DMS53 (cell line): ENCODE data around the gene RASAL3.
A peak's percentile ranks its signal among the peaks of the same experiment; 100 is the strongest.

Experiments used
- DNase-seq: peaks from one replicate; lab custom pipeline; 2025; lab: John Stamatoyannopoulos, UW

RASAL3 gene

GRCh38 chr19:15448778-15449619 is 15.3 kb downstream of the RASAL3 start:
- DNase-seq = peak; percentile 44

- no peak for DNase-seq
Observed at GRCh38 chr19:15448044-15448777, 16.1 kb downstream of the RASAL3 start.

- DNase-seq = no peak
Observed at GRCh38 chr19:15447057-15447456, 17.3 kb downstream of the RASAL3 start.

GRCh38 chr19:15445807-15446376 is 18.5 kb downstream of the RASAL3 start:
- DNase-seq = no peak

GRCh38 chr19:15445227-15445605 is 19.1 kb downstream of the RASAL3 start:
- DNase-seq = no peak

DNA sequence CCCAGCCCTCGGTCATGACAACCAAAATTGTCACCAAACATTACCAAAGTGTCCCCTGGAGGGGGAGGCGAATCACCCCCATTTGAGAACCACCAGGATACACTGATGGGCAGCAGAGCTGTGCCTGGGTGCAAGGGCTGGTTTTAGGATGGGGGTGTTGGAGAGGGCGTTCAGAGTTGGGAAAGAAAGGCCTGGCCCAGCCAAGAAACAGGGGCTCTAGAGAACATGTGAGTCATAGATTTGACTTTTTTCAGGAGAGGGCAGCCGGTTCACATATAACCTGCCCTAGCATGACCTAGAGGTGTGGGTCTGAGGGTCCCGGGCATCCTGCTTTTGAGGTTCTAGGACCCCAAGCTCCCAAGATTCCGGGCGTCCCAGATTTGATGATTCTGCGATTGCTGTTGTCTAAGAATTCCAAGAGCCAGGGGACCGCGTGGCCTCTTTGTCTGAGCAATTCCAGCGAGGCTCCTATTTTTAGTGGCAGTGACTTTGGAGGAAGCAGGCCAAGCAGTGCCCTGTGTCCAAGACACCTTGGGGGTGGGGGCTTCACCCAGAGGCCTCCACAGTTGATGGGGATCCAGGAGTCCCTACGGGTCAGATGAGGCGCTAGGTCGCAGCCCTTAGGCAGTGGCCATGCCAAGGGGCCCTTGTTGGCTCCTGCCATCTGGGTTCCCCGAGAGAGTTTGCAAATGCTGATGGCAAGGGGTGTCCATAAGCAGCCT is 19.7 kb downstream of the RASAL3 start:
- DNase-seq = no peak

DNA sequence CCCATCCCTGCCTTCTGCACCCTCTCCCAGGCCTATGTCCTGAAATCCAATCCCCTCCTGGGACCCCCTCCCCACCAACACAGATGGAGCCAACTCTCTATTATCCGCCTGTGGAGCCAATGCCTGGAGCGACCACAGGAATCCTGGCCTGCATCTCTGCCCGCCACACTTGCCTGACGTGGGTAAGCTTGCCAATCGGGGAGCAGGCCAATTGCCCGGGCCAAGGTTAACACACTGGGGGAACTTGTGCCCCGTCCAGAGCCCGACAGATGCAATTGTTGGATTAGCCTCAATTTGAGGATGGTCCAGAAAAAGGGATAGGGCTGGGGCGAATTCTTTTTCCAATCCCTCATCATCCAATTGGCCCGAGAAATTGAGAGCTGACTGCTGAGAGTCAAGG is 20.5 kb downstream of the RASAL3 start:
- DNase-seq = no peak

DNA sequence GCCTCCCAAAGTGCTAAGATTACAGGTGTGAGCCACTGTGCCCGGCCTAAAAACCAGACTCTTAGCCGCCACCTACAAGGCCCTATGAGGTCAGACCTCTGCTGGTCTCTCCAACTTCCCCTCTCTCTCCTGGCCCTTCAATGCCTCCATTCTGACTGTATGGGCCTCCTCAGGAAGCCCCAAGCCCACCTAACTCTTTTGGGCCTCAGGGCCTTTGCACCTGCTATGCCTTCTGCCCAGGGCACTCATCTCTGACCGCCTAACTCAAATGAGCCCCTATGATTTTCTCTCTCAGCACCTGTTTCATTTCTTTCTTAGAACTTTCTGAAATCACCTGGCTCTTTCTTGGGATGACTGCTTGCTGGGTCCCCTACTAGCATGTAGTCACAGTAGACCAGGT is 21.0 kb downstream of the RASAL3 start:
- no peak for DNase-seq

DNA sequence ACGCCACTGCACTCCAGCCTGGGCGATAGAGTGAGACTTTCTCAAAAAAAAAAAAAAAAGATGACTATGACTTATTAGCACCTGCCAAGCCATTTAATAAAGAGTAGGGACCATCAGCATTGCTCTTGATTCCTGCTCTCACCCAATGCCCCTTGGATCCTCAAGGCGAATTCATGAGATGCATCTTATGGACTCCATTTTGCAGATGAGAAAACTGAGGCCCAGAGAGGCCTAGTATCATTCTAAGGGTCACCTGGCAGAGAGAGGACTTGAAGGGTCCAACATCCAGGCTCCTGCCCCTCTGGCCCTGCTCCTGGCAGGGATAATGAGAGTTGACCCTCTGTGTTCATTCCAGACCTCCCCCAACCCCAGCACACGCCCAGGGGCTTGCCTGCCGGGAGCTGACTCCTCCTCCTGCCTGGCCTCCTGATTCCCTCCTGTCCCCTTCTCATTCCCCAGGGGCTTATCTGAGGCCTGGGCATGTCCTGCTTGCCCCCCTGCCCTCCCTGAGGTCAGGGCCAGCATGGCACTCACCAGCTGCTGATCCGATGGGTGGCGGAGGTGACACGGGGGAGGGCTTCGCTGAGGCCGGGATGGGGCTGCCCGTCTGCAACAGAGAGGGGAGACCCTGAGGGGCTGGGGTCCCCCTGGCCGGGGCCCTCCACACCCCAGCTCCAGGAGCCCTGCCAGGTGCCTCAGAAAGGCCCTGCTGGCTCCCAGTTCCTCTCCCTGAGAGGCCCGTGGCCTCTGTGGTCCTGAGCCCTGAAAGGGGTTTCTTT is 22.0 kb downstream of the RASAL3 start:
- DNase-seq = no peak

- no peak for DNase-seq
Observed at GRCh38 chr19:15441317-15441716, 23.0 kb downstream of the RASAL3 start.

DNA sequence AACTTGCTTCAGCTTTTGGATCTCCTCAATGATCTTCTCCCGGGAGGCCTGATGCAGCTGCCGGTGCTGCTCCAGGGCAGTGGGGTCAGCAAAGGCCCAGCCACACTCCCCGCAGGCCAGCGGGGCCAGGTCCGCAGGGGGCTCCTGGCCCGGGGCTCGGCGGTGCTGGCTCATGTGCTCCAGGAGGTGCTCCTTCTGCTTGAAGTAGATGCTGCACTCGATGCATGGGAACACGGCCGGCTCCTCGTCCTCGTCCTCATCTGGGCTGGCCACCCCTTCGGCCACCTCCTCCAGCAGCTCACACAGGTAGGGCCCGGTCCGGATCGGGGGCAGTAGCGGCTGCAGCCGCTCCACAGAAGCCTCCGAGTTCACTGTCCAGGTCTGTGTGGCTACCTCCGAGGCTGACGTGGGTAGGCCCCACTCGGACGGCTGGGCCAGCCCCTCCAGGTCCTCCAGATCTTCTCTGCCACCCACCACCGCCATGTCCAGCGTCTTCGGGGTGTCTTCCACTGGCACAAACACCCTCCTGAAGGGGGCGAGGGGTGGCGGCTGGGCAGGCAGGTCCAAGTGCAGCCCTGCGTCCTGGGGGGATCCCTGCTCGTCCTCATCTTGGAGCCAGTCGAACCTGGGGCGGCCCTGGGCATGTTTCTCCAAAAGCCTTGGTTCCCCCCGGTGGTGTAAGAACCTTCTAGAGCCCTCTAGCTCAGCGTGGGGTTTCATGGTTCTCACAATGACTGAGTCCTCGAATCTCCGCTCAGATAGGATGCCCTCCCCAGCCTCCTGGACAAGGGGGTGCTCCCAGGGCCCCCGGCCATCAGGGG is 24.3 kb downstream of the RASAL3 start:
- DNase-seq = no peak

DNA sequence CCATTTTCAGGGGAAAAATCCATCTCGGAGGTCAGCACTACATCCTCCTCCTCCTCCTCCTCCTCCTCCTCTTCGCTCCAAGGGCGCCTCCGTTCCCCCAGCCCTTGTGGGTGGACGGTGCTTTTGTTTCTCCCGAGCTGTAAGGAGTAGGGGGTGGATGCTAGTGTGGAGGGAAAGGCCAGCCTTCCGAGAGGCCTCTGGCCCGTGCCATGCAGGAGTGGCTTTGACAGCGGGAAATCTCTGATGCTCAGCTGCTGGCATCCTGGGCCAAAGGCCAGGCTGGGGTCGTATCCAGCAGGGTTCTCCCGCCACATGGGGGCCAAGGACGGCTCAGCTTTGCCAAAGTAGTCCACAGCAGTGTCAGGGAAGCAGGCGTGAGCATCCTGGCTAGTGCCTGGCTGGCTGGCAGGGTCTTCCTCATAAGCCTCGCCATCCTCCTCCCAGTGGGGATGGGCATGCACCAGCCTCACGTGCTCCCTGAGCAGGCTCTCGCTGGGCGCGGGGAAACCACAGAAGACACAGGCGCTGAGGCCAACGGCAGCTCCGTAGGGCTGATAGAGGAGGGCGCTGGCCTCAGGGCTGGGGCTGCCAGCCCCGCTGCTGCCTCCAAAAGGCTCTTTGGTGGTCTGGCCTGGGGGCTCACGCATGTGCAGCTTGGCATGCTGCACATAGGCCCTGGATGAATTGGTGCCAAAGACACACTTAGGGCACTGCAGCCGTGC is 25.1 kb downstream of the RASAL3 start:
- DNase-seq = no peak

- no peak for DNase-seq
Observed at GRCh38 chr19:15438577-15438976, 25.8 kb downstream of the RASAL3 start.

GRCh38 chr19:15438124-15438496 is 26.2 kb downstream of the RASAL3 start:
- no peak for DNase-seq

DNA sequence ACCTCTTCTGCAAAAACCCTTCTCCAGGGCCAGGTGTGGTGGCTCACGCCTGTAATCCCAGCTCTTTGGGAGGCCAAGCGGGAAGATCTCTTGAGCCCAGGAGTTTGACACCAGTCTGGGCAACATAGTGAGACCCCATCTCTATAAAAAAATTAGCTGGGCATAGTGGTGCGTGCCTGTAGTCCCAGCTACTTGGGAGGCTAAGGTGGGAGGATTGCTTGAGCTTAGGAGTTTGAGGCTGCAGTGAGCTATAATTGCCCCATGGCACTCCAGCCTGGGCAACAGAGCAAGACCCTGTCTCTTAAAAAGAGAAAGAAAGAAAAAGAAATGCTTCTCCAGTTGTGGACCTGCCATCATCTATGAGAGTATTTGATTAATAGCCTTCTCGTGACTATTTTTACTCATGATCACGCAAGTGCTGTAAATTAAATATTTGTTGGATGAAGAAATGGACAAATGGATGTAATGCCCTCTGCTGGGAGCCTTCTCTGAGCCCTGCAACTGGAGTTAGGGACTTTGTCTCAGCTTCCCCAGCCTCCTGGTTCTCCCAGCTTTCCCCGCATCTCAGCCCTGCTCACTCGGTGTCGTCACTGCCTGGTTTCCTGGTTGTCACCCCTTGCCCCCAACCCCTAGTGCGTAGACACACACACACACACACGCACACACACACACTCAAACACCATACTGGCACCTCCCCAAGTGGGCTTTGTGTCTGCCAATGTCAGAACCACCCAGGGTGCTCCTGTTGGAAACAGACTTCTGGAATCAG is 26.8 kb downstream of the RASAL3 start:
- no peak for DNase-seq

DNA sequence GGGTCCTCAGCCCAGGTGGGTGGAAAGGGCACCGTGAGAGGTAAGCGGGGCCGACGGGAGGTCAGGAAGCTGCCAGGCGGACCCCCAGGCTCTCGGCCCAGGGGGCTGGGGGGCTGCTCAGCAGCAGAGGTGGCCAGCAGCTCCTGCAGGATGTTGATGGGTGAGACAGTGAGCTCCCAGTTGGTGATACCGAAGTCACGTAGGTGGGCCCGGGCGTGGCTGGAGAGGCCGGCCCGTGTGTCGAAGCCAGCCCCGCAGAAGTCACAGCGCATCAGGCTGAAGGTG is 27.6 kb downstream of the RASAL3 start:
- DNase-seq = no peak

DNA sequence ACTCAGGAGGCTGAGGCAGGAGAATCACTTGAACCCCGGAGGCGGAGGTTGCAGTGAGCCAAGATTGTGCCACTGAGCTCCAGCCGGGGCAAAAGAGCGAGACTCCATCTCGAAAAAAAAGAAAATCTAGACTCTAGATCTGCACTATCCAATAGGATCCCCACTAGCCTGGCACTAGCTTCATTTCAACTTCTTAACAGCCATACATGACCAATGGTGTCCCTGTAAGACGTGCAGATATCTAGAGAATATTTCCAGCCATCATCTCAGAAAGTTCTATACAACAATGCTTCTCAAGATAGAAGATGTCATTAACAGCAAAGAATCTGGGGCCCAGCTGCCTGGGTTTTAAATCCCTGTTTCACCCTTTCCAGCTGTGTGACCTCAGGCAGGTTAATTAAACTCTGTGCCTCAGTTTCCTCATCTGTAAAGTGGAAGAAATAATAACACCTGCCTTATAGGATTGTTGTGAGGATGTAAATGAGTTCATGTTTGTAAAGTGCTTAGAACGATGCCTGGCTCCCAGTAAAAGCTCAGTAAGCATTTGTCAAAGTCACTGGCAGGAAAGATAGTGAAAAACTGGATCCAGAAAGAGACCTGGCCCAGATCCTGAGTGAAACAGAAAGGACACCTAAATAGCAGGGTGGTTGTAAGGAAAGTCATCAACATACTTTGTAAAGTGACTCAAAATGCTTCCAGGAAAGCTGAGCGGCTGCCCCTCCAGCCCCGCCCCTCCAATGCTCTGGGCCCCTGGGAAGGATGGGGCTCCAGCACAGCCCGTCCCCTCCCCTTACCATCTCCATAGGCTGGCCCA is 28.1 kb downstream of the RASAL3 start:
- DNase-seq = no peak

DNA sequence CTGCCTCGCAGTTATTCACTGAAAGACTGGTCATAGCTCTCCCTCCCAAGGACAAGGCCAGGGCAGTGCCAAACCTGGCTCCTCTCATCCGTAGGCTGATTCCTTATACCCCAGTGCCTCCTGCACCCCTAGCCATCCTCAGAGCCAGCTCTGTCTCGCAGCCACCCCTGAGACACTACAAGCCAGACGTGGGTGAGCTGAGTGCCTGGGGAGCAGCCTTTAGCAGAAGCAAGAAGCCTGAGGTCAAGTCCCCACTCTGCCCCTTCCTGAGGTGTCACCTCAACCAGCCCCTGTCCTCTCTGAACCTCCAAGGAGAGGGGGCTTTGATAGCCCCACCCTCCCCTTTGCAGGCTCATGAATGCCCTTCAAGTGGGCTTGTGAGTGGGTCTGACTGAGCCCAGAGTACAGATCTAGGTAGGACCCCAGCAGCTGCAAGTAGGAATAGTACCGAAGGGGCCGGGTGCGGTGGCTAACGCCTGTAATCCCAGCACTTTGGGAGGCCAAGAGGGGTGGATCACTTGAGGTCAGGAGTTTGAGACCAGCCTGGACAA is 30.8 kb downstream of the RASAL3 start:
- DNase-seq = no peak
